A673 (cell line): Measurements from ENCODE around the gene ASTN2. TPM values are rescaled to one million over a fixed set of nuclear protein-coding genes. Genes with fewer than 3 reads are reported as not detected.

Source experiments
- BruUV-seq: library from RNA; stranded (reverse); fragments of 400-500 nt; replicated peaks from 2 replicates; lab custom pipeline; 2021; lab: Mats Ljungman, UMichigan
- CTCF ChIA-PET: fragments of 300-600 bp; sonication (Branson Sonifier 250); formaldehyde crosslinking; loops from one replicate; lab custom pipeline; 2022; ENCODE audit warnings: antibody characterized with exemption; lab: Charles Lee
- POLR2A ChIA-PET: fragments of 300-600 bp; sonication (Branson Sonifier 250); formaldehyde crosslinking; loops from one replicate; lab custom pipeline; 2022; ENCODE audit warnings: antibody characterized with exemption; ENCODE audit not compliant: low non-redundant PET; lab: Charles Lee
- DNase-seq: peaks from one replicate; pipeline ENCODE4 v3.0.0-alpha.2; 2015; ENCODE audit warnings: low spot score
- H3K27ac ChIP-seq: fragments of 200-600 bp; sonication (generic); 2 replicates; pipeline ENCODE4 v1.5.1; 2016; ENCODE audit warnings: mixed run types, low read depth, mild to moderate bottlenecking, mixed read lengths, antibody characterized with exemption, low read length; ENCODE audit not compliant: poor library complexity, severe bottlenecking
- H3K27me3 ChIP-seq: fragments of 200-600 bp; sonication (generic); replicated peaks from 2 replicates; pipeline ENCODE4 v1.6.1; 2017; ENCODE audit warnings: mixed run types, low read depth, mild to moderate bottlenecking, mixed read lengths, antibody characterized with exemption, low read length; ENCODE audit not compliant: insufficient read depth, poor library complexity
- H3K36me3 ChIP-seq: fragments of 200-600 bp; sonication (generic); 2 replicates; pipeline ENCODE4 v1.6.1; 2016; ENCODE audit warnings: mixed run types, mild to moderate bottlenecking, mixed read lengths, antibody characterized with exemption, low read length; ENCODE audit not compliant: insufficient read depth, poor library complexity, severe bottlenecking
- H3K4me1 ChIP-seq: fragments of 200-600 bp; sonication (generic); 2 replicates; pipeline ENCODE4 v1.6.1; 2017; ENCODE audit warnings: mixed run types, mild to moderate bottlenecking, mixed read lengths, antibody characterized with exemption, low read length; ENCODE audit not compliant: insufficient read depth, poor library complexity, severe bottlenecking
- H3K4me3 ChIP-seq: fragments of 200-600 bp; sonication (generic); 2 replicates; pipeline ENCODE4 v1.5.1; 2016; ENCODE audit warnings: low read depth, mixed run types, mild to moderate bottlenecking, mixed read lengths, low read length; ENCODE audit not compliant: poor library complexity, severe bottlenecking
- H3K9me3 ChIP-seq: fragments of 200-600 bp; sonication (generic); 2 replicates; pipeline ENCODE4 v1.6.1; 2016; ENCODE audit warnings: mixed run types, low read depth, mild to moderate bottlenecking, mixed read lengths, antibody characterized with exemption, low read length; ENCODE audit not compliant: poor library complexity, severe bottlenecking
- CTCF ChIP-seq: fragments of 300-800, 200-600 bp; sonication (generic); conservative IDR thresholded peaks from 2 replicates; pipeline ENCODE4 v1.5.1; 2017; ENCODE audit warnings: low read depth, mild to moderate bottlenecking, antibody characterized with exemption, low read length, moderate library complexity, mixed read lengths
- EZH2 ChIP-seq: fragments of 200-600 bp; sonication (generic); IDR thresholded peaks from 2 replicates; pipeline ENCODE4 v1.6.1; 2017; ENCODE audit warnings: borderline replicate concordance, low read depth, mild to moderate bottlenecking, mixed read lengths, antibody characterized with exemption, low read length; ENCODE audit not compliant: poor library complexity, severe bottlenecking
- intact Hi-C: fragments of 100-400 bp; cut with micrococcal nuclease; formaldehyde crosslinking; loops from one replicate; pipeline ENCODE4 v1.10.0; 2022; ENCODE audit not compliant: unreplicated experiment
- total RNA-seq: library from RNA; stranded (reverse); gene quantifications from 2 replicates; pipeline ENCODE4 v1.2.3, GENCODE V29; 2021

ASTN2 gene
- total RNA-seq, 1 experiment from 2014 or later, result 3.4 TPM

- TF ChIP-seq CTCF (no peak), EZH2 (no peak)
- Histone ChIP-seq H3K4me1 (no peaks in the 10 kb centered on the region), H3K36me3 (no peaks in the 10 kb centered on the region), H3K9me3 (no peaks in the 10 kb centered on the region), H3K27me3 (peaks cover 24% of the 10 kb centered on the region), H3K4me3 (no peak overlapping the region), H3K27ac (no peak overlapping the region)
- ChIA-PET POLR2A (no interaction called here), CTCF (no interaction called here)
- intact Hi-C loops, result no loop called here
- BruUV-seq, result no TSS peak
- no peak for DNase-seq
These were observed 333.1 kb downstream of the ASTN2 start for GRCh38 chr9:117081641-117082317.

GRCh38 chr9:117080765-117081390 lies 334.0 kb downstream of the ASTN2 start:
- no peaks in the 10 kb centered on the region for H3K9me3 ChIP-seq
- DNase-seq, result no peak
- POLR2A ChIA-PET, result no interaction called here
- H3K27me3 ChIP-seq, result peaks cover 28% of the 10 kb centered on the region
- H3K27ac ChIP-seq, result no peak overlapping the region
- H3K4me1 ChIP-seq, result no peaks in the 10 kb centered on the region
- CTCF ChIA-PET, result no interaction called here
- no peak overlapping the region for H3K4me3 ChIP-seq
- intact Hi-C loops, result no loop called here
- no peaks in the 10 kb centered on the region for H3K36me3 ChIP-seq
- TF ChIP-seq EZH2, result no peak
- no peak for TF ChIP-seq CTCF
- no TSS peak for BruUV-seq

- Histone ChIP-seq H3K27me3 (peaks cover 23% of the 10 kb centered on the region), H3K9me3 (no peaks in the 10 kb centered on the region), H3K27ac (no peak overlapping the region), H3K4me3 (no peak overlapping the region), H3K4me1 (no peaks in the 10 kb centered on the region), H3K36me3 (no peaks in the 10 kb centered on the region)
- ChIA-PET CTCF (no interaction called here), POLR2A (no interaction called here)
- TF ChIP-seq EZH2 (no peak), CTCF (no peak)
- no peak for DNase-seq
- intact Hi-C loops, result loop anchor here (5.0 kb wide), 1 partner anchor 336 kb away; no protein-coding TSS in a partner anchor
- no TSS peak for BruUV-seq
These were observed 338.1 kb downstream of the ASTN2 start for GRCh38 chr9:117076571-117077290.
